Mammary epithelial cell (primary cell): ENCODE data around the gene POLE.

Experiments
- EZH2 ChIP-seq: IDR thresholded peaks from 2 replicates; pipeline ENCODE4 v1.6.1; 2012; ENCODE audit warnings: low read length, inconsistent platforms, borderline replicate concordance
- TF ChIP-seq, protein P1 (sequence below), 2 donors: IDR thresholded peaks in 1 of 2; conservative IDR thresholded peaks in 1 of 2; 2 replicates each; pipeline ENCODE4 v1.5.1; 2011 to 2012; ENCODE audit warnings: inconsistent platforms in 2 of 2, low read length in 2 of 2, mild to moderate bottlenecking in 2 of 2, control low read depth in 1 of 2, low read depth in 1 of 2; ENCODE audit not compliant: insufficient read depth in 1 of 2; ENCODE audit errors: extremely low read depth in 1 of 2

DNA sequence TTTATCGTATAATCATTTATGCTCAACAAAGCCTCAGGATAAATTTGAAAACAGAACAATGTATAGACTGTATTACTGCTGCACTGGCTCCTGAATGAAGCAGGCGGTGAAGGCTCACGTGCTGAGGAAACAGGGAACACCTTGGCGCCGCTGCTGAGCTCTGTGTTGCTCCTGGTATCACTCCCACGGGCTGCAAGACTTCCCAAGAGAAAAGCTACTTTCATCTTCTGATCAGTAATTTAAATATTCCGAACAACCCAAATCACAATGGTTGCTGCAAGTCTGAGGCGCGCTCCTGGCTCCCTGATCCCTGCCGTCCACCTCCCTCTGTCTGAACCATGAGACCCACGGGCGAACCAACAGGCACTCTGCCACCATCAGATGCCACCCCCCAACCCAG, 39.2 kb upstream of the POLE start:
- TF ChIP-seq, protein P1, sequence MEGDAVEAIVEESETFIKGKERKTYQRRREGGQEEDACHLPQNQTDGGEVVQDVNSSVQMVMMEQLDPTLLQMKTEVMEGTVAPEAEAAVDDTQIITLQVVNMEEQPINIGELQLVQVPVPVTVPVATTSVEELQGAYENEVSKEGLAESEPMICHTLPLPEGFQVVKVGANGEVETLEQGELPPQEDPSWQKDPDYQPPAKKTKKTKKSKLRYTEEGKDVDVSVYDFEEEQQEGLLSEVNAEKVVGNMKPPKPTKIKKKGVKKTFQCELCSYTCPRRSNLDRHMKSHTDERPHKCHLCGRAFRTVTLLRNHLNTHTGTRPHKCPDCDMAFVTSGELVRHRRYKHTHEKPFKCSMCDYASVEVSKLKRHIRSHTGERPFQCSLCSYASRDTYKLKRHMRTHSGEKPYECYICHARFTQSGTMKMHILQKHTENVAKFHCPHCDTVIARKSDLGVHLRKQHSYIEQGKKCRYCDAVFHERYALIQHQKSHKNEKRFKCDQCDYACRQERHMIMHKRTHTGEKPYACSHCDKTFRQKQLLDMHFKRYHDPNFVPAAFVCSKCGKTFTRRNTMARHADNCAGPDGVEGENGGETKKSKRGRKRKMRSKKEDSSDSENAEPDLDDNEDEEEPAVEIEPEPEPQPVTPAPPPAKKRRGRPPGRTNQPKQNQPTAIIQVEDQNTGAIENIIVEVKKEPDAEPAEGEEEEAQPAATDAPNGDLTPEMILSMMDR (conservative IDR thresholded peaks at IDR 0.05 in 1 of 2, IDR thresholded peaks at IDR 0.05 in 1 of 2; ENCODE audit: extremely low read depth in 1 of 2, insufficient read depth in 1 of 2, low read depth in 1 of 2, low read length in 2 of 2) = no peak
- TF ChIP-seq EZH2 = no peak
